Sigmoid colon (tissue), 4 donors: Measurements from ENCODE around the gene PAIP2B.

Experiments
- POLR2AphosphoS5 ChIP-seq, 4 donors: sonication (generic); formaldehyde crosslinking; IDR thresholded peaks; one replicate each; pipeline ENCODE4 v1.6.1; 2017; ENCODE audit warnings: antibody characterized with exemption in 4 of 4
- TF ChIP-seq, protein P1 (sequence below), 4 experiments: fragments of 450-650 bp in 3 of 4; fragments of 200-600 bp in 1 of 4; IDR thresholded peaks; one replicate each; pipeline ENCODE4 v1.5.1; 2016 to 2019; ENCODE audit warnings: antibody characterized with exemption in 4 of 4, mild to moderate bottlenecking in 3 of 4, moderate library complexity in 2 of 4

DNA sequence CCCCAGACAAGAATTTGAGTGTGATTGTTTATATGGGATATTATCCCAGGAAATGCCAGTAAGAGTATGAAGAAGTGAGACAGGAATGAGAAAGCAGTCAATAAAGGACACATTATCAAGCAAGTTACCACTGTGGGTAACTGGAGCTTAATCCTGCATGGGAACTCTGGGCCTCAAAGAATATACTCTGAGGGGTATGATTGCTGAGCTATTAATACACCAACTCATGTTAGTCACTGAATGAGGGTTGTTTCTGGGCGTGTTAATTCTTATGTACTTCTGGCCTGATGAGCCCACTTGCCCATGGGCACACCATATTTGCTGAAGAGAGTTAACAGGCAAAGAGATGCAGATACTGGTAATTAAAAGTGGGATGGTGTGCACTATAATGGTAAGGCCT, 26.6 kb upstream of the PAIP2B start:
- TF ChIP-seq, protein P1, sequence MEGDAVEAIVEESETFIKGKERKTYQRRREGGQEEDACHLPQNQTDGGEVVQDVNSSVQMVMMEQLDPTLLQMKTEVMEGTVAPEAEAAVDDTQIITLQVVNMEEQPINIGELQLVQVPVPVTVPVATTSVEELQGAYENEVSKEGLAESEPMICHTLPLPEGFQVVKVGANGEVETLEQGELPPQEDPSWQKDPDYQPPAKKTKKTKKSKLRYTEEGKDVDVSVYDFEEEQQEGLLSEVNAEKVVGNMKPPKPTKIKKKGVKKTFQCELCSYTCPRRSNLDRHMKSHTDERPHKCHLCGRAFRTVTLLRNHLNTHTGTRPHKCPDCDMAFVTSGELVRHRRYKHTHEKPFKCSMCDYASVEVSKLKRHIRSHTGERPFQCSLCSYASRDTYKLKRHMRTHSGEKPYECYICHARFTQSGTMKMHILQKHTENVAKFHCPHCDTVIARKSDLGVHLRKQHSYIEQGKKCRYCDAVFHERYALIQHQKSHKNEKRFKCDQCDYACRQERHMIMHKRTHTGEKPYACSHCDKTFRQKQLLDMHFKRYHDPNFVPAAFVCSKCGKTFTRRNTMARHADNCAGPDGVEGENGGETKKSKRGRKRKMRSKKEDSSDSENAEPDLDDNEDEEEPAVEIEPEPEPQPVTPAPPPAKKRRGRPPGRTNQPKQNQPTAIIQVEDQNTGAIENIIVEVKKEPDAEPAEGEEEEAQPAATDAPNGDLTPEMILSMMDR (IDR thresholded peaks at IDR 0.05), result no peak
- no peak for TF ChIP-seq POLR2AphosphoS5 (IDR thresholded peaks at IDR 0.05)
